Measurements from ENCODE around the gene COL20A1.

COL20A1 gene

DNA sequence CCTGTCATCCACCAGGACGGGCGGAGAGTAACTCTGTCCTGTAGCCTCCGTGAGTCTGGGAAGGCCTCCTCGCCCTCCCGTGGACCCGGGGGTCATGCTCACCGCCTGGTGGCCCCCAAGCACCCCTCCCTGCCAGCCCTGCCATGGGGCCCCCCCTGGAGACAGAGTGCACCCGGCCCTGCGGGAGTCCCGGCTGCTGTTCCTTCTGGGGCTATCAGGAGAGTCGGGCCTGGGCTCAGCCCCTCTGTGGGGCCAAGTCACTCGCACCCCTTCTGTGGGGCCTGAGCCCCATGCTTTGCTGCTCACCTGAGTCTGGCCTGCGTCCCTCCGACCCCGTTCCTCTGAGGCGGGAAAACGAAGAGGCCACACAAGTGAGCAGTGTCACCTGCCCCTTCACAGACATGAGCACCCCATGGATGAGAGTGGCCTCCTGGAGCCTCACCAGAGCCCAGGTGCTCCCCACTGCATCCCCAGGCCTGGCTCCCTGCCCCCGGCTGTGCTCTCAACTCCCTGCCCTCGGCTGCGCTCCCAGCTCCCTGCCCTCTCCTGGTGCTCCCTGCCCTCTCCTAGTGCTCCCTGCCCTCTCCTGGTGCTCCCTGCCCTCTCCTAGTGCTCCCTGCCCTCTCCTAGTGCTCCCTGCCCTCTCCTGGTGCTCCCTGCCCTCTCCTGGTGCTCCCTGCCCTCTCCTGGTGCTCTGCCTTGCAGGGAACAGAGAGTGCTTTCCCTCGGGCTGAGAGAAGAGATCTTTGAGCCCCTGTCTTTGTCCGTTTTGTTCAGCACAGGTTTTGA is 72.8 kb downstream of the COL20A1 start:
- no peak for TF ChIP-seq ZFX (IDR thresholded peaks at IDR 0.05)
- TF ChIP-seq CTCF (conservative IDR thresholded peaks at IDR 0.05), result no peak

GRCh38 chr20:63366390-63367365 is 73.7 kb downstream of the COL20A1 start:
- H3K27ac ChIP-seq, result no peak overlapping the region
- TF ChIP-seq CTCF (conservative IDR thresholded peaks at IDR 0.05) (no peak), ZFX (IDR thresholded peaks at IDR 0.05) (no peak)

More for the DNA sequence above, 72.8 kb downstream of the COL20A1 start:
- no peak overlapping the region for H3K27ac ChIP-seq

- TF ChIP-seq ZFX (IDR thresholded peaks at IDR 0.05) (no peak), CTCF (conservative IDR thresholded peaks at IDR 0.05) (no peak)
- H3K27ac ChIP-seq, result no peak overlapping the region
Measured at GRCh38 chr20:63367446-63368055, 74.6 kb downstream of the COL20A1 start.

- no peak overlapping the region for H3K27ac ChIP-seq
- no peak for TF ChIP-seq ZFX (IDR thresholded peaks at IDR 0.05)
- TF ChIP-seq CTCF (conservative IDR thresholded peaks at IDR 0.05), result no peak
Measured at GRCh38 chr20:63368151-63368550, 75.2 kb downstream of the COL20A1 start.

DNA sequence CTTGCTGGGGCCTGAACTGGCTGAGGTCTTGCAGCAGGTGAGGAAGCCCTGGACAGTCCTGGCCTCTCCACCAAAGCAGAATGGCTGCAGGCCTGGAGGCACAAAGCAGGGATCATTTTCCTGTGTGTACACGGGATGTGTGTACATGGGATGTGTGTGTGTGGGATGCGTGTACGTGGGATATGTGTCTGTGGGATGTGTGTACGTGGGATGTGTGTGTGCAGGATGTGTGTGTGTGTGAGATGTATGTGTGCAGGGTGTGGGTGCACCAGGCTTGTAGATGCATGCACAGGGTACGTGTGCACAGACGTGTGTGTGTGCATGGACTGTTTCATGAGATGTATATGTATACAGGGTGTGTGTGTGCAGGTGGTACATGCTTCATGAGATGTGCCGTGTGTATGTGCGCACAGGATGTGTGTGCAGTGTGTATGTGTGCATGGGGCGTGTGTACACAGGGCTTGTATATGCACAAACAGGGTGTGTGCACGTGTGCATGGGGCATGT is 76.1 kb downstream of the COL20A1 start:
- TF ChIP-seq CTCF (conservative IDR thresholded peaks at IDR 0.05), result no peak
- H3K27ac ChIP-seq, result no peak overlapping the region

GRCh38 chr20:63369724-63370617 is 77.0 kb downstream of the COL20A1 start:
- H3K27ac ChIP-seq, result no peak overlapping the region
- no peak for TF ChIP-seq CTCF (conservative IDR thresholded peaks at IDR 0.05)
- TF ChIP-seq ZFX (IDR thresholded peaks at IDR 0.05), result no peak
